ENCODE data around the gene FAM184A.

FAM184A gene

GRCh38 chr6:119096721-119097565 is 18.5 kb upstream of the FAM184A start:
- DNase-seq (ENCODE audit: low read depth) = no peak

- DNase-seq (ENCODE audit: low read depth) = no peak
These were observed 11.8 kb upstream of the FAM184A start for GRCh38 chr6:119090256-119090655.

- DNase-seq (ENCODE audit: low read depth) = no peak
These were observed 6.3 kb upstream of the FAM184A start for GRCh38 chr6:119084784-119085183.

GRCh38 chr6:119083007-119083406 is 4.5 kb upstream of the FAM184A start:
- no peak for DNase-seq (ENCODE audit: low read depth)

DNA sequence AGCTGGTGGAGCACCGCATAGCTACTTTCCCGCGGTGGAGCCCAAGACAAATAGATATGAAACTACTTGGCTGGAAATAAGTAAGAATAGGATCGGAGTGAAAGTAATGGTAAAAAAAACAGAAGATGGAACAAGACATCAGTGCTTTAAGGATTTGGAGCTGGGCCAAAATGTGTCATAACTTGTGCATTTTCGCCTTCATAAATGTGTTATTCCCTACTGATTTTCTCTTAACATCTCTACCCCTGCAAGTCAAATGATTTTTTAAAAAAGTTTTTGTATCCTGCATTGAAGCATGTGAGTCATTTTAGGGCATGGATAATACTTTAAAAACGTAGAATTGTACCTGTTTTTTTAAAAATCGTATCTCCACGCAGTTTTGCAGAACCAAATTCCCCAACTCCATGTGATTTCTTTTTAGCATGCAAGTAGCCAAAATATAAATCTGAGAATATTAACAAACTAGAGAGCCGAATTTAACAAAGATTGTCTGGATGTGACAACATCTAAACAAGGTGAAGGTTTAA is 882 bp upstream of the FAM184A start:
- peak; percentile 46 for DNase-seq (ENCODE audit: low read depth)

DNA sequence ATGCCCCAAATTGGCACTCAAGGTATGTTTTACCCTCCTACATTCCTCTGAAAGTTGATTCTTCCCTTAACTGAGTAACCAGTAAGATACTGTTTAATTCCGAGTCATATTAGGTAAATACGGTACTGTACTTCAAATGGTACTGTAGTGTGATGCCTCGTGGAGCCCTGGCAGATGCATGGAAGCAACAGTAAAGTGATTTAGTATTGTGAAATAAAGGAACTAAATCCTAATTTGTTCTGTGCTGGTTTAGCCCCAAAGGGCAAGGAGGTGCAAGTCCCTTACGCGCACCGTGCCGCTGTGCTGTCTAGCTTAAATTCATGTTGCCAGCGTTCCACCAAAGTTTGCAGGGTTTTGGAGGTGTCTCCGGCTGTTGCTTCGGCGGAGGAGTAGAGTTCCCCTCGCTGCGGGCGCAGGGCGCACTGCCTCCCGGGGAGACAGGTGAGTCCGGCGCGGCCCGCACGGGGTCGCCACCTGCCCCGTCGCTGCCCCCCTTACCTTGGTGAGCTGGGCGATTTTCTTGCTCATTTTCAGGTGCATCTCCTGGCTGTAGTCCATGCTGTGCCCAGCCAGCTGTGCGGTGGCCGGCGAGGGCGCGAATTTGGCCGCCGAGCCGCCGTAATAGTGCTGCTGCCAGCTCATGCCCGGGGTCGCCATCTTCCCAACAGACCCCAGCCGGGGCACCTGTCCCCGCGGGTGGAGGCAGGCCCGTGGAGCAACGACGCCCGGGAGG is 655 bp downstream of the FAM184A start:
- DNase-seq (ENCODE audit: low read depth) = peak; percentile 5

- DNase-seq (ENCODE audit: low read depth) = no peak
These were observed 1.1 kb downstream of the FAM184A start for GRCh38 chr6:119077391-119077642.

DNA sequence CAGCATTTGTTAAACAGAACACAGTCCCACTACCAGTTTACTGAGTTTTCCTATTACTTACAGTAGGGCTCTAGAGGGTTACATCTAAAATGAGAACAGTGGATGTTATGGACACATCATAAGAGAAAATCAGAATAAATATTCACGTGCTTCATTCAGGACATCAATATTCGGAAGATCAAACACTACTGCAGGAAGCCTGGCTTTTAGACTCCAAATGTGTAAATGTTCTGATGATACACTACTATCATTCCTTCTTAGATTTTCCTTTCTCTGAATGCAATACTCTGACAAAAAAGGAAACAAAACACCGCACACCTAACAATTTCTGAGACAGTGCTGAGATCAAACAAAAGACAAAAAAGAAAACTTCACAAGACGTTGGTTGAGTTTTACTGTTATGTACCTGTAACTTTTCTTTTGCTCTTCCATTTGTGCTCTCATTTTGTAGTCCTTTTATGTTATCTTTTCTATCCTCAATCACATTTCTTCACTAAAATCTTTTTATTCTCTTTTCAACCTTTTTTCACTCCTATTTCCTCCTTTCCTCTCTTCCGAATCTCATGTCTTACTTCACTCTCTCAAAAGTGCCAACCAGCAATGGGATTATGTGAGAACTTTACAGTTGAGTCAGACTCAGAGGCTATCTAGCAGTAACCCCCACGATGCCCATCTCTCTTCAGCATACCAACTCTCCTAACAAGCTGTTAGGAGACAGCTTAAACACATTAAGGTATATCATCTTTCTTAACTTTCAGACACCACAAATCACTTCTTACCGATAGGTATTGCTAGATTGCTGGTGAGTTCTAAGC is 1.7 kb downstream of the FAM184A start:
- no peak for DNase-seq (ENCODE audit: low read depth)

GRCh38 chr6:119076173-119076572 is 2.3 kb downstream of the FAM184A start:
- DNase-seq (ENCODE audit: low read depth) = no peak

GRCh38 chr6:119075200-119075981 is 3.1 kb downstream of the FAM184A start:
- DNase-seq (ENCODE audit: low read depth) = no peak

- no peak for DNase-seq (ENCODE audit: low read depth)
These were observed 5.0 kb downstream of the FAM184A start for GRCh38 chr6:119073307-119074051.

- DNase-seq (ENCODE audit: low read depth) = no peak
These were observed 6.9 kb downstream of the FAM184A start for GRCh38 chr6:119071576-119071975.

GRCh38 chr6:119067091-119067490 is 11.4 kb downstream of the FAM184A start:
- no peak for DNase-seq (ENCODE audit: low read depth)

DNA sequence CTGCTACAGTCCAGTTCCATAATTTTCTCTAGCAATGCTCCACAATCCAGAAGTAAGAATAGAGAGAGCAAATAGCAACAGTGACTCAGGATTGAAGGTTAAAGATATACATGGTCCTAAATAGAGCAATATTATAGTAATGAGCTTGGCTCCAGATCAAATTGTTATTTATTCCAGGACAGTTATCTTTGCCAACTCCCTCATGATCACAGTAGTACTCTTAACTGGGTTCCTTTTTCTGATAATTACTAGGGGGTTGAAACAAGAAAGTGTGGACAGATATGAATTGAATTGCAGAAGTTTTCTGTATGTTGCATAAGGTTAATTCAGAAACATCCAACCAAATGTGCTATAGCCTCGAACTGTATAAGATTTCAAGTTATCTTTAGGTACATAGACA is 11.9 kb downstream of the FAM184A start:
- no peak for DNase-seq (ENCODE audit: low read depth)

- DNase-seq (ENCODE audit: low read depth) = no peak
These were observed 12.5 kb downstream of the FAM184A start for GRCh38 chr6:119065955-119066354.

DNA sequence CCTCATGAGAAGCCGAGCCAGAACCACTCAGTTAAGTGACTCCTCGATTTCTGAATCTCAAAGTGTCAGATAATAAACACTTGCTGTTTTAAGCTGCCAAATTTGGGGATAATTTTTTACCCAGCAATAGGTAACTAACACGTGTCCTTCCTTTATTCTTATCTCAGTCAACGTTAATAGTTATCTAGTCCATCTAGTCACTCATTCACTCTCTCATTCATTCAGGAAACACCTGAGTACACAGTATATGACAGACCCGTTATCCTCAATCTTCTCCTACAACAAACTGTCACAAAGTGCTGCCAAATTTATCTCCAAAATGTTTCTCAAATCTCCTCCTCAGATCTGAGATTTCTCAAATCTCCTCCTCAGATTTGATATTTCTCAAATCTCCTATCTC is 13.1 kb downstream of the FAM184A start:
- DNase-seq (ENCODE audit: low read depth) = no peak

- DNase-seq (ENCODE audit: low read depth) = no peak
These were observed 15.0 kb downstream of the FAM184A start for GRCh38 chr6:119063491-119063890.

- DNase-seq (ENCODE audit: low read depth) = no peak
These were observed 17.2 kb downstream of the FAM184A start for GRCh38 chr6:119061215-119061614.

DNA sequence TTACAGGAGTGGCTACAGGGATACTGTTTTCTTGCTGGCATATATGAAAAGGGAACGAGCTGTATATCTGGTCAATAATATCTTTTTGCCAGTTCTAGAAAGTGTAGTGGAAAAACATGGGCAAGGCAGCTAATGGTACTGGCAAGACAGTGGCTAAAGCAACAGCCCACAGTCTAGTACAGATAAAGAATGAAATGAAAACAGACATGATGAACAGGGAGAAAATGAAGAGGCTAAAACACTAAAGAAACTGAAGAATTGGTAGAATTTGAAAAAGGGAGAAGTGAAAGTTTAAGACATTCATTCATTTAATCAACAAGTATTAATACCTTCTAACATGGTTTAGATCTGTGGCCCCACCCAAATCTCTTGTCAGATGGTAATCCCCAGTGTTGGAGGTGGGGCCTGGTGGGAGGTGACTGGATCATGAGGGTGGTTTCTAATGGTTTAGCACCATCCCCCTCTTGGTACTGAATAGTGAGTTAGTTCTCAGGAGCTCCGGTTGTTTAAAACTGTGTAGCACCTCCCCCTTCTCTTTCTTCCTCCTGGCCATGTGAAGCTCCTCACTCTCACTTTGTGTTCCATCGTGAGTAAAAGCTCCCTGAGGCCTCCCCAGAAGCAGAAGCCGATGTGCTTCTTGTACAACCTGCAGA is 18.1 kb downstream of the FAM184A start:
- no peak for DNase-seq (ENCODE audit: low read depth)

GRCh38 chr6:119055069-119055468 is 23.4 kb downstream of the FAM184A start:
- DNase-seq (ENCODE audit: low read depth) = no peak

DNA sequence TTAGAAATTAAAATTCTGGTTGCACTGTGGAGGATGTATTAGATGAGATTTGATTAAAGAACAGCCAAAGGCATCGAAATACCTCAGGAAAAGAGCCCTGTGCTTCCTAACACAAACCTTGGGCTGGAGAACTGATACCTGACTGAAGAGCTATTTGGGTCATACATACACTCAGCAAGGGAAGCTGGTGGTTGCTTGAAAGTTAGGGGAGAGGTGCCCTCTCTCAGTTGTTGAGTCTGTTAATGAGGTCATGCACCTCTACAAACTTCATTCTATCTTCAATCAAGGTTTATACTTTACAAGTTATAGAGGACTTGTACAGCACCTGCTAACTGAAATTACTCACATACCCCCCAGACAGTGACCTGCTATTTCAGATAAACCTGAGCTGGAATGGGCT is 25.5 kb downstream of the FAM184A start:
- DNase-seq (ENCODE audit: low read depth) = no peak
